Measurements from ENCODE around the gene RAPGEF5. TPM values are rescaled to one million over a fixed set of nuclear protein-coding genes. Genes with fewer than 3 reads are reported as not detected.
A peak's percentile ranks its signal among the peaks of the same experiment; 100 is the strongest.

RAPGEF5 gene
- total RNA-seq, 1 donor from 2014 or later, result 9.9 TPM

DNA sequence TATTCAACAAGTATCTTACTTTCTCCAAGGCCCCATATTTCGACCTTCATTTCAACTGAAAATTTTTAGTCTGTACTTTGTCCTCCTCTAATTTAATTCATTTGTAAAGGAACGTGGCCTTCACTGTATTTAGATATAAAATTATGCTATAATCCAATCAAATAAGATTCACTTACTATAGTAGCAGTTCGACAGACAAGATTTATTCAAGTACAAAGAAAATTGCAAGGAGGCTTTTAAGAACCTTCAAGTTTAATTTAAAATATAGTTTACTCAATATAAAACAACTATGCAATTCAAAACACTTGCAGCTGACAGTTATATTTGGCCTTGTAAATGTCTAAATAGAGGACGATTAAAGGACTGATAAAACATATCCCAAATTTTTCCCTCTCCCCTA, 85.6 kb downstream of the RAPGEF5 start:
- no peaks in the 10 kb centered on the region for H3K27me3 Mint-ChIP-seq
- no peak overlapping the region for H3K4me3 Mint-ChIP-seq (ENCODE audit: low read depth)
- H3K4me1 Mint-ChIP-seq (ENCODE audit: low read depth), result peaks cover 21% of the 10 kb centered on the region
- no peaks in the 10 kb centered on the region for H3K9me3 Mint-ChIP-seq (ENCODE audit: low read depth)
- DNase-seq (ENCODE audit: low spot score, unreplicated experiment), result no peak
- no peak overlapping the region for H3K27ac Mint-ChIP-seq
- no peaks in the 10 kb centered on the region for H3K36me3 Mint-ChIP-seq (ENCODE audit: insufficient read depth)
- TF ChIP-seq, protein P1, sequence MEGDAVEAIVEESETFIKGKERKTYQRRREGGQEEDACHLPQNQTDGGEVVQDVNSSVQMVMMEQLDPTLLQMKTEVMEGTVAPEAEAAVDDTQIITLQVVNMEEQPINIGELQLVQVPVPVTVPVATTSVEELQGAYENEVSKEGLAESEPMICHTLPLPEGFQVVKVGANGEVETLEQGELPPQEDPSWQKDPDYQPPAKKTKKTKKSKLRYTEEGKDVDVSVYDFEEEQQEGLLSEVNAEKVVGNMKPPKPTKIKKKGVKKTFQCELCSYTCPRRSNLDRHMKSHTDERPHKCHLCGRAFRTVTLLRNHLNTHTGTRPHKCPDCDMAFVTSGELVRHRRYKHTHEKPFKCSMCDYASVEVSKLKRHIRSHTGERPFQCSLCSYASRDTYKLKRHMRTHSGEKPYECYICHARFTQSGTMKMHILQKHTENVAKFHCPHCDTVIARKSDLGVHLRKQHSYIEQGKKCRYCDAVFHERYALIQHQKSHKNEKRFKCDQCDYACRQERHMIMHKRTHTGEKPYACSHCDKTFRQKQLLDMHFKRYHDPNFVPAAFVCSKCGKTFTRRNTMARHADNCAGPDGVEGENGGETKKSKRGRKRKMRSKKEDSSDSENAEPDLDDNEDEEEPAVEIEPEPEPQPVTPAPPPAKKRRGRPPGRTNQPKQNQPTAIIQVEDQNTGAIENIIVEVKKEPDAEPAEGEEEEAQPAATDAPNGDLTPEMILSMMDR (IDR thresholded peaks at IDR 0.05; ENCODE audit: unreplicated experiment), result no peak

GRCh38 chr7:22270371-22270770, 86.6 kb downstream of the RAPGEF5 start:
- Mint-ChIP-seq H3K36me3 (ENCODE audit: insufficient read depth) (no peaks in the 10 kb centered on the region), H3K27me3 (no peaks in the 10 kb centered on the region), H3K4me3 (ENCODE audit: low read depth) (no peak overlapping the region), H3K4me1 (ENCODE audit: low read depth) (peaks cover 21% of the 10 kb centered on the region), H3K27ac (no peak overlapping the region), H3K9me3 (ENCODE audit: low read depth) (no peaks in the 10 kb centered on the region)
- no peak for DNase-seq (ENCODE audit: low spot score, unreplicated experiment)
- TF ChIP-seq, protein P1 (IDR thresholded peaks at IDR 0.05; ENCODE audit: unreplicated experiment), result no peak

- DNase-seq (ENCODE audit: low spot score, unreplicated experiment), result no peak
- H3K4me3 Mint-ChIP-seq (ENCODE audit: low read depth), result no peak overlapping the region
- no peaks in the 10 kb centered on the region for H3K27me3 Mint-ChIP-seq
- H3K9me3 Mint-ChIP-seq (ENCODE audit: low read depth), result no peaks in the 10 kb centered on the region
- TF ChIP-seq, protein P1 (IDR thresholded peaks at IDR 0.05; ENCODE audit: unreplicated experiment), result no peak
- peaks cover 21% of the 10 kb centered on the region for H3K4me1 Mint-ChIP-seq (ENCODE audit: low read depth)
- peak overlapping the region; percentile 37 for H3K27ac Mint-ChIP-seq
- H3K36me3 Mint-ChIP-seq (ENCODE audit: insufficient read depth), result no peaks in the 10 kb centered on the region
Observed at GRCh38 chr7:22269963-22270362, 87.0 kb downstream of the RAPGEF5 start.

DNA sequence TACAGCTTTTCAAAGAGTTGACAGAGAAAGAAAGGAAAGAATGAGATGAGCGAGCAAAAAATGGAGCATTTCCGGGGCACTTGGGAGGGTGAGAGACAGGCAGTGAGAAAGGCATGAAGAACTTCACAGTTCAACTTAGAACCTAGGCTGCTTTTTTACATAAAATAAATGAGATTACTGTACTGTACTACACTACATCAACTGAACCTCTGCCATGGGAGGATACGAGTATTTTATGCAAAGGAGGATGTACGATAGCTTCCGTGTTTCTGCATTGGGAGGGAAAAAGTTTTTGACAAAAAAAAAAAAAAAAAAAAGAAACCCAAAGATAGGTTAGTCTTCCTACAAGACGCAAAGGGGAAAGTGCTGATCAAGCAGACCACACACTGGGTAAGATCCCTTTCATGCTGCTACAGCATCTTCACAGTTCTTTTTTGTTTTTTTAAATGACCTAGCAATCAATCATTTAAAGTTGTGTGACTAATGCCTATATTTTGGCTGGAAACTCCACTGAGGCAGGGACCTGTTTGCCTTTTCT, 88.0 kb downstream of the RAPGEF5 start:
- DNase-seq (ENCODE audit: low spot score, unreplicated experiment), result no peak
- TF ChIP-seq, protein P1 (IDR thresholded peaks at IDR 0.05; ENCODE audit: unreplicated experiment), result no peak
- Mint-ChIP-seq H3K27me3 (no peaks in the 10 kb centered on the region), H3K4me3 (ENCODE audit: low read depth) (no peak overlapping the region), H3K36me3 (ENCODE audit: insufficient read depth) (no peaks in the 10 kb centered on the region), H3K9me3 (ENCODE audit: low read depth) (no peaks in the 10 kb centered on the region), H3K4me1 (ENCODE audit: low read depth) (peaks cover 21% of the 10 kb centered on the region), H3K27ac (no peak overlapping the region)

DNA sequence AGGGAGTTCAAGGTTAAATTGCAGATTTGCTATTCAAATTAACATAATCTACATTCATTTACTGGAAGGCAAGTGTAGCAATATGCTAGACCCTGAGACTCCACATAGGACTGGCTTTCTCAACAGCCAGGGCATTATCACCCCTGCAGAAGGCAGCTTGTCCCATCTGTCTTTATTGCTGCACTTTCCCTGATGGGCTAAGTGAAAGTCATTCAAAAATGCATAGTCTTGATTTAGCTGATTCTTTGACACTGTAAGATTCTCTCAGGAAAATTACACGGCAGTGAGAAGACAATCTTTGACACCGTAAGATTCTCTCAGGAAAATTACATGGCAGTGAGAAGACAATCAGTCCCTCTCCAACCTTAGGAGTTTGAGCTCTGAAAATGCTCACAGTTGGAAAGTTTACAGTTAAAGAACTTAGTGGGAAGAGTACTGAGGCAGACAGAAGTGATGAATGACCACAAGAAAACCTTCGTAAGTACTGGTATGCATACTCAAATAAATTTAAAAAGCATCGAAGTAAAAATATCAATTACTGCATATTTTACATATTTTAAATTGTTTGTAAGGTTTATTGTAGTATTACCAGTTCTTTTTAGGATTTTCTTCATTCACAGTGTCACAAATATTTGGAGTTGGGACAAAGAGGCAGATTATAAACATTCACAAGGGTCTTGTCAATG, 88.9 kb downstream of the RAPGEF5 start:
- H3K27me3 Mint-ChIP-seq, result no peaks in the 10 kb centered on the region
- H3K27ac Mint-ChIP-seq, result no peak overlapping the region
- peaks cover 21% of the 10 kb centered on the region for H3K4me1 Mint-ChIP-seq (ENCODE audit: low read depth)
- no peak overlapping the region for H3K4me3 Mint-ChIP-seq (ENCODE audit: low read depth)
- DNase-seq (ENCODE audit: low spot score, unreplicated experiment), result no peak
- TF ChIP-seq, protein P1 (IDR thresholded peaks at IDR 0.05; ENCODE audit: unreplicated experiment), result no peak
- no peaks in the 10 kb centered on the region for H3K36me3 Mint-ChIP-seq (ENCODE audit: insufficient read depth)
- no peaks in the 10 kb centered on the region for H3K9me3 Mint-ChIP-seq (ENCODE audit: low read depth)

Measured in progenitor cell of endocrine pancreas (in vitro differentiated cells).